SK-N-SH treated with all-trans-retinoic acid at 6 μM for 48 hours (cell line): Measurements from ENCODE around the gene BLMH.

Experiments used
- ATAC-seq: fragments of 200-7000 bp; cut with Tn5 transposase; 3 replicates; pipeline ENCODE4 v1.9.1; 2020; ENCODE audit warnings: mild to moderate bottlenecking, moderate library complexity
- ARNTL ChIP-seq: fragments of 450-650 bp; formaldehyde crosslinking; IDR thresholded peaks from 2 replicates; pipeline ENCODE4 v1.5.0; 2020; ENCODE audit warnings: low read depth, mild to moderate bottlenecking, moderate library complexity, borderline replicate concordance
- BACH2 ChIP-seq: fragments of 250-450 bp; sonication (Bioruptor Pico); IDR thresholded peaks from 2 replicates; pipeline ENCODE4 v1.9.0; 2021; ENCODE audit warnings: mild to moderate bottlenecking, borderline replicate concordance
- CREB5 ChIP-seq: fragments of 250-450 bp; sonication (Bioruptor Pico); IDR thresholded peaks from 2 replicates; pipeline ENCODE4 v1.5.1; 2020; ENCODE audit warnings: low read depth, mild to moderate bottlenecking, moderate library complexity
- CSRNP3 ChIP-seq: fragments of 250-450 bp; sonication (Bioruptor Pico); IDR thresholded peaks from 2 replicates; pipeline ENCODE4 v1.5.1; 2021; ENCODE audit warnings: mild to moderate bottlenecking, moderate library complexity
- GLIS3 ChIP-seq: fragments of 250-450 bp; sonication (Bioruptor Pico); IDR thresholded peaks from 2 replicates; pipeline ENCODE4 v1.5.0; 2020; ENCODE audit warnings: mild to moderate bottlenecking, moderate library complexity
- ISL1 ChIP-seq: fragments of 250-450 bp; sonication (Bioruptor Pico); IDR thresholded peaks from 2 replicates; pipeline ENCODE4 v2.1.2; 2022; ENCODE audit warnings: mild to moderate bottlenecking, moderate library complexity
- OSR1 ChIP-seq: fragments of 250-450 bp; sonication (Bioruptor Pico); IDR thresholded peaks from 2 replicates; pipeline ENCODE4 v1.8.0; 2022; ENCODE audit warnings: moderate library complexity, mild to moderate bottlenecking, inconsistent platforms
- PATZ1 ChIP-seq: fragments of 250-450 bp; sonication (Bioruptor Pico); IDR thresholded peaks from 2 replicates; pipeline ENCODE4 v1.8.0; 2020; ENCODE audit warnings: mild to moderate bottlenecking, moderate library complexity, borderline replicate concordance
- POU6F1 ChIP-seq: fragments of 250-450 bp; sonication (Bioruptor Pico); IDR thresholded peaks from 2 replicates; pipeline ENCODE4 v1.8.0; 2021; ENCODE audit warnings: low read depth, mild to moderate bottlenecking, moderate library complexity, borderline replicate concordance
- PPARA ChIP-seq: fragments of 250-450 bp; sonication (Bioruptor Pico); IDR thresholded peaks from 2 replicates; pipeline ENCODE4 v1.5.0; 2020; ENCODE audit warnings: mild to moderate bottlenecking, borderline replicate concordance
- RARB ChIP-seq: fragments of 250-450 bp; sonication (Bioruptor Pico); IDR thresholded peaks from 2 replicates; pipeline ENCODE4 v1.8.0; 2021; ENCODE audit warnings: mild to moderate bottlenecking, moderate library complexity
- SNAI2 ChIP-seq: fragments of 250-450 bp; sonication (Bioruptor Pico); IDR thresholded peaks from 2 replicates; pipeline ENCODE4 v1.5.0; 2020; ENCODE audit warnings: mild to moderate bottlenecking, moderate library complexity
- TCF4 ChIP-seq: fragments of 250-450 bp; sonication (Bioruptor Pico); IDR thresholded peaks from 2 replicates; pipeline ENCODE4 v1.8.0; 2021; ENCODE audit warnings: mild to moderate bottlenecking, moderate library complexity, borderline replicate concordance
- TOX ChIP-seq: fragments of 250-450 bp; sonication (Bioruptor Pico); IDR thresholded peaks from 2 replicates; pipeline ENCODE4 v1.8.0; 2021; ENCODE audit warnings: mild to moderate bottlenecking, moderate library complexity, borderline replicate concordance
- TSHZ2 ChIP-seq: fragments of 250-450 bp; sonication (Bioruptor Pico); IDR thresholded peaks from 2 replicates; pipeline ENCODE4 v1.5.0; 2020; ENCODE audit warnings: mild to moderate bottlenecking, moderate library complexity
- ZC3H10 ChIP-seq: fragments of 250-450 bp; sonication (Bioruptor Pico); IDR thresholded peaks from 2 replicates; pipeline ENCODE4 v1.5.1; 2021; ENCODE audit warnings: mild to moderate bottlenecking, moderate library complexity
- ZFP3 ChIP-seq: fragments of 250-450 bp; sonication (Bioruptor Pico); IDR thresholded peaks from 2 replicates; pipeline ENCODE4 v1.5.0; 2020; ENCODE audit warnings: mild to moderate bottlenecking, moderate library complexity
- ZFP30 ChIP-seq: fragments of 450-650 bp; formaldehyde crosslinking; IDR thresholded peaks from 2 replicates; pipeline ENCODE4 v1.5.0; 2022; ENCODE audit warnings: mild to moderate bottlenecking, moderate library complexity
- ZNF565 ChIP-seq: fragments of 450-650 bp; formaldehyde crosslinking; conservative IDR thresholded peaks from 2 replicates; pipeline ENCODE4 v1.5.0; 2020; ENCODE audit warnings: low read depth, mild to moderate bottlenecking, moderate library complexity
- ZNF70 ChIP-seq: fragments of 450-650 bp; formaldehyde crosslinking; IDR thresholded peaks from 2 replicates; pipeline ENCODE4 v1.5.0; 2020; ENCODE audit warnings: mild to moderate bottlenecking, moderate library complexity
- ZNF8 ChIP-seq: fragments of 450-650 bp; formaldehyde crosslinking; IDR thresholded peaks from 2 replicates; pipeline ENCODE4 v1.5.0; 2020; ENCODE audit warnings: mild to moderate bottlenecking, moderate library complexity

The BLMH gene

GRCh38 chr17:30219315-30219714, 72.4 kb downstream of the BLMH start:
- no peak for TF ChIP-seq ZNF8
- TF ChIP-seq SNAI2 (CRISPR knock-in tag), result no peak
- TF ChIP-seq TCF4 (CRISPR knock-in tag), result no peak
- no peak for TF ChIP-seq ISL1 (CRISPR knock-in tag)
- no peak for TF ChIP-seq GLIS3
- no peak for TF ChIP-seq PPARA
- no peak for TF ChIP-seq TOX
- TF ChIP-seq CSRNP3 (CRISPR knock-in tag), result no peak
- no peak for TF ChIP-seq ZFP30
- no peak for TF ChIP-seq ZNF70 (CRISPR knock-in tag)
- no peak for TF ChIP-seq POU6F1 (CRISPR knock-in tag)
- no peak for TF ChIP-seq CREB5 (CRISPR knock-in tag)
- TF ChIP-seq BACH2 (CRISPR knock-in tag), result no peak
- TF ChIP-seq ZFP3 (CRISPR knock-in tag), result no peak
- TF ChIP-seq, all 23 proteins: peak for 0
- no peak for ATAC-seq

GRCh38 chr17:30218799-30219198, 72.9 kb downstream of the BLMH start:
- ATAC-seq, result no peak

More at GRCh38 chr17:30218799-30219198, 72.9 kb downstream of the BLMH start:
- TF ChIP-seq TCF4 (CRISPR knock-in tag) (no peak), PATZ1 (CRISPR knock-in tag) (no peak), ARNTL (CRISPR knock-in tag) (no peak), ISL1 (CRISPR knock-in tag) (no peak), ZC3H10 (no peak), OSR1 (CRISPR knock-in tag) (no peak), TOX (no peak), SNAI2 (CRISPR knock-in tag) (no peak), BACH2 (CRISPR knock-in tag) (no peak), ZNF70 (CRISPR knock-in tag) (no peak), TSHZ2 (no peak), RARB (no peak), ZNF8 (no peak), POU6F1 (CRISPR knock-in tag) (no peak), CSRNP3 (CRISPR knock-in tag) (no peak), ZNF565 (CRISPR knock-in tag) (no peak)
